DMS114 treated with DMSO at 0.1 percent for 48 hours (cell line): Measurements from ENCODE around the gene SLC6A3.
"Not testable (repeated sequence)": the region's sequence is repeated elsewhere in the genome, so short reads cannot be mapped to it uniquely, and the experiment has no call there.

Source experiments
- DNase-seq: peaks from one replicate; lab custom pipeline; 2025; ENCODE audit not compliant: unreplicated experiment; lab: John Stamatoyannopoulos, UW

SLC6A3 gene

DNA sequence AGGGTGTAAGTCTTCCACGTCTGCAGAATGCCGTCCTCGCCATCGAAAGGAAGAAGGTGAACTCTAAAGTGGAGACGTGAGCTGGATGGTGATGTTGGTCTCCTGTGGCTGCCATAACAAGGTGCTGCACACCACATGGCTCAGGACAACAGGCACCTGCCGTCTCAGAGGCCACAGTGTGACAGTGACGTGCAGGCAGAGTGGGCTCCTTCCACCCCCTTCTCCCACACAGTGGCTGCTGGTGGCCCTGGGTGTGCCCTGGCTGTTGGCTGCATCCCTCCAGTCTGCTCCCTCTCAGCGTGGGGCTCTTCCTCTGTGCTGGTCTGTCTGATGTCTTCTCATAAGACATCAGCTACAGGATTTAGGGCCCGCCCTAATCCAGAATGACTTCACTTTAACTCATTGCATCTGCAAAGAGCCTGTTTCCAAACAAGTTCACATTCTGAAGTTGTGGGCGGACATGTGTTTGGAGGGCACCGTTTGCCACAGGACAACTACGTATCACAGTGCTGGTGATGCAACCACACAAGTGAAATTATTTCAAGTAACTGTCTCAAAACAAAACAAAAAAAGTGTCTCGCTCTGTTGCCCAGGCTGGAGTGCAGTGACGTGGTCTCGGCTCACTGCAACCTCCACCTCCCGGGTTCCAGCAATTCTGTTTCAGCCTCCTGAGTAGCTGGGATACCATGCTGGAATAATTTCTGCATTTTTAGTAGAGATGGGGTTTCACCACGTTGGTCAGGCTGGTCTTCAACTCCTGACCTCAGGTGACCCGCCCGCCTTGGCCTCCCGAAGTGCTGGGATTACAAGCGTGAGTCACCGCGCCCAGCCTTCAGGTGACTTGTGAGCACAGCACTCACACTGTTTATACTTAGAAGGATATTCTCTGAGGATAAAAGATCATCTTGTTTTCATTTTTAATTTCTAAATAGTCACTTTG is 69.1 kb downstream of the SLC6A3 start:
- no peak for DNase-seq

DNA sequence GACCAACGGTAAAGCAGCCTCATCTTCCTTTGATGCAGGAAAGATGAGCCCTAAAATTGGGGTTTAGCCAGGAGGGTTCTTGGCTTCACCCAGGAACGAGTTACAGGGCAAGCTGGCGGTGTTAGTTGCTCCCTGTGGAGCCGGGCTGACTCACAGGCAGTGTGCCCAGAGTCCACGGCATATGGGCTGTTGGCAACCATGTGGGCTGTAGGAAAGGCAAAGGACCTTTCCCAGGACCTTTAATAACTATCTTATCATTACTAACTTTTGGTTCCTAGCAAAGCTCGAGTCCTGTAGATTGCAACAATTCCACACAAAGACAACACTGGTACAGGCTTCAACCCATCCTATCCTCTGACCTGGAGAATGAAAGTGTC is 70.6 kb downstream of the SLC6A3 start:
- DNase-seq = no peak

DNA sequence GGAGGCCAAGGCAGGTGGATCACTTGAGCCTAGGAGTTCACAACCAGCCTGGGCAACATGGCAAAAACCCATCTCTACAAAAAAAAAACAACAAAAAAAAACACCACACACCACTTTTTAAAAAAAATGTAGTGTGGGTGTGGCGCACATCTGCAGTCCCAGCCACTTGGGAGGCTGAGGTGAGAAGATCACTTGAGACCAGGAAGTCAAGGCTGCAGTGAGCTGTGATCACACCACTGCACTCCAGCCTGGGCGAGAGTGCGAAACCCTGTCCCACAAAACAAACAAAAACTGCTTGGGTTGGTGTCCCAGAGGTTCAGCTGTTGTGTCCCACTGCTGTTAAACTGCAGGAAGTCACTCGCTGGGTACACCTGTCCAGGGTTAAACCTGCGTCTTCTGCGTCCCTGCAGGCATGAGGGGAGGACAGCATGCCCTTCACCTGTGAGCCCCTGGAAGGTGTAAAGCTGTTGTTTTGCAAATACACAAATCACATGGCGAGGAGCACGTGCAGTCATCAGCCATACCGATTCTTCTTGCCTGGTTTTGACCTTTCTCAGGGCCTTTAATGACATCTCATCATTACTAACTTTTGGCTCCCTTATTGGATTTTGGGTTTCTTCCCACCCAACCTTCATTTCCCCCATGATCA is 71.1 kb downstream of the SLC6A3 start:
- DNase-seq = no peak

DNA sequence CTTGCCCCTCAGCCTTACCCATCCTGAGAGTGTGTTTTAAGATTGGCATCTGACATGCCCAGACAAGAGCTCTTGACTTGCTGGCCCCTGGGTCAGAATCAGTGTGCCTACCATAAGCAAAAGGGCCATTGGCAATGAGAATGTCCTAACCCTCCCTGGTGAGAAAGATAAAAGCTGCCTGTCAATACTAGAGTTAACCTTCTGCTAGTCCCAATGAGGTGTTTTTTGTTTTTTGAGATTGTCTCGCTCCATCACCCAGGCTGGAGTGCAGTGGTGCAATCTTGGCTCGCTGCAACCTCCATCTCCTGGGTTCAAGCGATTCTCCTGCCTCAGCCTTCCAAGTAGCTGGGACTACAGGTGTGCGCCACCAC is 73.3 kb downstream of the SLC6A3 start:
- DNase-seq = not testable (repeated sequence)

DNA sequence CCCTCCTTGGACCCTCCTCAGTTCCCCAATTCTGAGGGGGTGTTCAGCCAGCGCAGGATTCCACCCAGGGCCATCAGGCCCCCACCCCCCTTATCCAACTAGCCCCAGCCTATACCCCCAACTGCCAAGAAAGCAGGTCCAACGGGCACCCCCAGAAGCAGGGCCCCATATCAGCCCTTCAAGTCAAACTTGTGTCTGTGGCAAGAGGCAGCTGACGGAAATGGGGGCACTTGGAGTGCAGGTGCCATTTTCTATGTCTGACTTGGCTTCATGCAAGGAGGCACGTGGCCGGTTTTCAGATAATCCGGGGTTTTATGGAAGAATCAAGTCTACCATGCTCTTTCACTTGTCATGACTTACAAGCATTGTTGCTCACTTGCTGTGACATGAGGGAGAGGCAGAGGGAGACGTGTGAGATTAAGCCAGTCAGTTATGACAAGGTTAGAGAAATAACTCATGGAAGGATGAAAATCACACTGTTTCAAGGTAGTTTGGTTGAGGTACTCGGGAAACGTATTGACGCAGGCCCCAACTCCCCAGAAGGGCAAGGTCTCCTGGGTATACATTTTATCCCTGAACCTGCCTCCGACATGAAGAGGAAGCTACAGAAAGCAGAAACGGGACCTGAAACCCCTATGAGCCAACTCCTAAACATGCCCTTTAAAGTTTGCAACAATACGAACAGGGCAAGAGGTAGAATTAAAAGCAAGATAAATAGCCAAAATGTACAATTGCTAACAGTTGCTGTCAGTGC is 73.8 kb downstream of the SLC6A3 start:
- DNase-seq = no peak

DNA sequence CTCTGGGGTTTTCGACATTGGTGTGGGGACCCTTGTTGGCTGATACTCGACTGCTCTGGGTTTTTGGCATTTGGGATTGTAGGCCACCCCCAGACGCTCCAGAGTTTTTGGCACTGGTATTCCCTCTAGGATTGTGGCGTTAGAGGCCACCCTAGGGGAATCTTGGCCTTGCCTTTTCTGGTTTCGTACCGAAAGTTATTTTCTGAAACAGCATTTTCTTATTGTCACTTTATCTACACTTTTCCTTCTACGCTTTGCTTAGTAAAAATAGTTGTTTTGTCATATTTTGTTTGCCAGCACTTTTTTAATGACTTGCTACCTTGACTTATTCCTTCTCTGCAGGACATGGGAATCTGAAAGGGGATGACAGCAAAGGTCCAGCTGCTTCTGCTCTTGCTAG is 75.2 kb downstream of the SLC6A3 start:
- DNase-seq = no peak

DNA sequence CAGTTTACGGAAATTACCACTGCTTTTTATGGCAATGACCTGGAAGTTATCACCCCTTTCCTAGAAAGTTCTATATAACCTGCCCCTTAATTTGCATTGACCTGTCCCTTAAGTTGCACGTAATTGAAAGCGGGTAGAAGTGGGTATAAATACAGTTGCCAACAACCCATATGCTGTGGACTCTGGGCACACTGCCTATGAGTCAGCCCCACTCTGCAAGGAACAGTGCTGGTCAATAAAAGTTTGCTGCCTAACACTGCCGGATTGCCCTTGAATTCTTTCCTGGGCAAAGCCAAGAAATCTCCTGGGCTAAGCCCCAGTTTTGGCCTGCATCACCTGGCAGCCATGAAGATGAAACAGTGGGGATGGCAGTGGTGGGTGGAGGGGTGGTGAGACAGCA is 76.5 kb downstream of the SLC6A3 start:
- no peak for DNase-seq

DNA sequence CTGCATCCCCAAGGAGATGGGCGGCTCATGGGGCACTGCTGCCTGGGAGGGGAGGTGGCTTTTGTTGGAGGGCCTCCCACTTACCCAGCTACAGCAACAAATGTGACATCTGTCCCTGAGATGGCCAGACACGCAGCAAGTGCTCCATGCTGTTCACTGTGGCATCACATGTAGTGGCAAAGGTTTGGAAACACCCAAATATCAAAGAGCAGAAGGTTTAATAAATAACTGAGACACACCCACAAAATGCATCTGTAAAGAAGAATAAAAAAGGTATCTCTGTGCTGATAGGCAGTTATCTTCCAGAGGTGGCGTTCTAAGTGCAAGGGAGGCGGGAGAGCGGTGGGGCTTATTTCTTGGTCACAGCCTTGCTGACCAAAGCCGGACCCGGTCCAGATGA is 77.0 kb downstream of the SLC6A3 start:
- DNase-seq = no peak

DNA sequence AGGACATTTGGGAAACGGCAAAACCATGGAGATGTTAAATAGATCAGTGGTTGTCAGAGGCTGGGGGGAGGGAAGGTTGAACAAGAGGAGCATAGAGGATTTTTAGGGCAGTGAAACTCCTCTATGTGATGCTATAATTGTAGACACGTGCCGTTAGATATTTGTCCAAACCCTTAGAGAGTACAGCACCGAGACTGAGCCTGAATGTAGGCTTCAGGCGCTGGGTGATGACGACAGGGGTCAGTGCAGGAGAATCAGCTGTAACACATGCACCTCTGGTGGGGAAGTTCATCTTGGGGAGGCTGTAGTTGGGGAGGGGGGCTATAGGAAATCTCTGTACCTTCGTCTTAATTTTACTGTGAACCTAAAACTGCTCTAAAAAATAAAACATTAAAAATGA is 78.1 kb downstream of the SLC6A3 start:
- no peak for DNase-seq

DNA sequence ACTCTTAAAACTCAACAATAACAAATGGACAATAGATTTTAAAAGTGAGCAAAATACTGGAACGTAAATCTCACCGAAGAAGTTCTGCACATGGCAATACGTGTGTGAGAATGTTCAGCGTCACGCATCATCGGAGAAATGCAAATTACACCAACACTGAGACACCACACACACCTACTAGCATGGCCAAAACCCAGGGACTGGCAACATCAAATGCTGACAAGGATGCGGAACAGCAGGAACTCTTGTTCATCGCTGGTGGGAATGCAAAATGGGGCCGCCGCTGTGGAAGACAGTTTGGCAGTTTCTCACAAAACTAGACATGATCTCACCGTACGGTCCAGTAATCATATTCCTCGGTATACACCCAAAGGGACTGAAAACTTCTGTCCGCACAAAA is 78.7 kb downstream of the SLC6A3 start:
- DNase-seq = no peak

DNA sequence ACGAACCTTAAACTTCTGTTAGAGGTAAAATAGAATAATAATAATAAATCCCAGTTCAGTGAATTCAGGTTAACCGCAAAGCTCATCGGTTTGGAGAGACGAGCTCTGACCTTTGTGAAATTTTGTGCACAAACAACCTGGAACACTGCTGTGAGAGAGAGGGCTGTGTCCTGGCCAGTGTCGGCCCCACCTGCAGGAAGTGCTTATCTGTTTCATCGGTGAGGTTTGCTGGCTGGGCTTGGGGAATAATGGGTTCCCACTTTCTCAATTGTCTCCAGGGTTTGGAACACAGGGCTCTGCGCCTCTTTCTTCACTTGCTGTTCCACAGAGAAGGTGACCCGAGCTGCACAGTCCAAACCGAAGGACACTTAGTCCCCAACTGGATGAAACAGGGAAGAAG is 81.0 kb downstream of the SLC6A3 start:
- no peak for DNase-seq

DNA sequence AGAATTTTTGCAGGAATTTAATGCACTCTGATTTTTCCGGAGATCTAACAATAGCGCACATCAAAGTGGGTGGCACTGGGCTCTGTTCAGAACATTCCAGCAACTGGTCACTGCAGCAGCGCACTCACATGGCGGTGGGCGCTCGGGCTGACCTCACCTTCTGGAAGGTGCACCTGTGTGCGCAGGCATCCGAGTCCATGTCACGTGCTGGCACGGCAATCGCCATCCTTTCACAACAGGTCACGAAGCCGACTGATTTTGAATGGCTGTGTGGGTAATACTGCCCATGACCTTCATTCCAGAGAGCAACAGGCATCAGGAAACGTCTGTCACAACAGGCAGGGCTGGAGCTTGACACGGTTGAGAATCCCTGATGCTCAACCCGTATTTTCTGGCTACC is 81.7 kb downstream of the SLC6A3 start:
- no peak for DNase-seq

DNA sequence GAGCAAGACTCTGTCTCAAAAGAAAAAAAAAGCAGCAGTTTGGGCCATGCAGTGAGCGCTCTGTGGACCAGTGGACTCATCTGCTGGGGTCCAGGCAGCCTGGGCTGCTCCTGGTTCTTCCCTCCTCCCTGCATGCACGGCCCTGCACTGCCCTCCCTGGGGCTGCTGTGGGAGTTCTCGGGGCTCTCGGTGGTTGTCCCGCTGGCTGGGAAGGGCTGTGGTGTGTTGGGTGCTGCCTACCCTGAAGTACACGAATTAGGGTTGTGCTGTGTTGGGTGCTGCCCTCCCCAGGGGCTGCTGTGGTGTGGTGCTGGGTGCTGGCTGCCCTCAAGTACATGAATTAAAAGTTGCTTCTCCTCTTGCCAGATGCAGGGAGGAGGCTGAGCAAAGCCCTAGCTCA is 82.1 kb downstream of the SLC6A3 start:
- no peak for DNase-seq

DNA sequence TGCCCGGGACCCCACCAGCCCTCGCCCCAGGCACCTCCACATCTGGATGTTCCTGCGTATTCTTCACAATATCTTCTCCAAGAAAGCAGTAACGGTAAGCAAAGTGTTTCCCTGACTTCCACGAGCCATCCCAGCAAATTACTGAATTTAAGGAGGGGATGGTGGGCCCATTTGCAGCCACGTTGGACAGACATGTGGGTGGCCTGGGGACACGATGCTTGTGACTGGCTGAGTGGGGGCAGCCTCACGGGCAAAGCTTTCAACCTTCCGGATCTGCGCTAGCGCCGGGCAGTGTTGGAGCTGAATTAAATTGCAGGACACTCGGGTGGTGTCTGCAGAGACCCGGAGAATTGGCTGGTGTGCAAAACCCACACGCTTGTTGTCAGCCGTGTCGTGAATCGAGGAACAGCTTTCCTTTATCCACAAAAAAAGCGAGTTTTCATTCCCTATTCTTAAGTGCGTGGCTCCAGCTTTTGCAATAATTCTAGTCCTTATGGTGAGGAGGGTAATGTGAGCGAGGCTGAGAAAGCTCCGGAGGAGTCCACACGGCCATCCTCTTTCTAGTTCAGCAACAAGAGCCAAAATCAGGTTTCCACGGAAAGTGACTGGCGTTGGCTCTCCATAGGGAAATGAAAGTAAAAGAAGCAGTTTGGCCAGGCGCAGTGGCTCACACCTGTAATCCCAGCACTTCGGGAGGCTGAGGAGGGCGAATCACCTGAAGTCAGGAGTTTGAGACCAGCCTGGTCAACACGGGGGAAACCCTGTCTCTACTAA is 82.8 kb downstream of the SLC6A3 start:
- DNase-seq = no peak

DNA sequence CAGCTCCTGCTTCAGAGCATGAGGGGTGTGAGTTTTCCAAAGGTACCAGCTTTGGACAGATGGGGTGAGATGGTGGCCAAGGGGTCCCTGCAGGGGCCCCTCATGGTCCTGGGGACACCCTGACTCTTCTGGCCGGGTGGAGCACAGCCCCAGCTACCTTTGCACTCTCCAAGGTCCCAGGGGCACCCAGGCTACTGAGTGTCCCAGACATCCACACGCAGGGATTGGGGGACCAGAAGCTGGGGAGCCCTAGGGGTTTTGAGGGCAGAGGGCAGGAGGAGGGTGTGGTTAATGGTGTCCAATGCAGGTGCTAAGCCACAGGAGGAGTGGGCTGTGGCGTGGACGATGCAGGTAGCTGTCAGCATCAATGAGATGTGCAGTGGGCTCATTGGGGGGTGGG is 84.4 kb downstream of the SLC6A3 start:
- no peak for DNase-seq

DNA sequence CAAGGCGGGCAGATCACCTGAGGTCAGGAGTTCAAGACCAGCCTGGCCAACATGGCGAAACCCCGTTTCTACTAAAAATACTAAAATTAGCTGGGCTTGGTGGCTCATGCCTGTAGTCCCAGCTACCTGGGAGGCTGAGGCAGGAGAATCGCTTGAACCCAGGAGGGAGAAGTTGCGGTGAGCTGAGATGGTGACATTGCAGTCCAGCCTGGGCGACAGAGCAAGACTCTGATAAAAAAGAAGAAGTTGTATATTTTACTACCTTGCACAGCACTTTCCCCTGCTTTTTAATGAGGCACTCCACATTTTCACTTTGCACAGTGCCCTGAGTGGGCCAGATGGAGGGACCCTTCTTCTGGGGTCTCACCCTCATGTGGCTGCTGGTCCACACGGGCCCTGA is 84.9 kb downstream of the SLC6A3 start:
- DNase-seq = not testable (repeated sequence)

DNA sequence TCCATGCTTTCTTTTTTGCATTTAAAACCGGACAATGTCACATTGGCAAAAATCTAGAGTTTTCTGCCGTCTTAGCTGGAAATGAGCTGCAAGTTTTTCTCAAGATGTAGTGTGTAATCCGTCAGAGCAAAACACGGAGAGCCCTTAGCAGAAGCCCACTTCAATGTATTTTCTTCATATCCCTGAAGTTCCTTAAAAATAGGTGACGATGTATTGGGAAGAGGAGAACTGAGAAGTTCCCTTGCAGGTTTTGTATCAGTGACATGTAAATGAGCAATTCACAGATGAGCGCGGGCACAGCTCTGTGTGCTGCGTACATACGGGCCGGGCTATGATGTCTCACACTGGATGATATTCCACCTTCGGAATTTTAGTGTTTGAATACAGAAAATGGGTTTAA is 85.5 kb downstream of the SLC6A3 start:
- DNase-seq = no peak

DNA sequence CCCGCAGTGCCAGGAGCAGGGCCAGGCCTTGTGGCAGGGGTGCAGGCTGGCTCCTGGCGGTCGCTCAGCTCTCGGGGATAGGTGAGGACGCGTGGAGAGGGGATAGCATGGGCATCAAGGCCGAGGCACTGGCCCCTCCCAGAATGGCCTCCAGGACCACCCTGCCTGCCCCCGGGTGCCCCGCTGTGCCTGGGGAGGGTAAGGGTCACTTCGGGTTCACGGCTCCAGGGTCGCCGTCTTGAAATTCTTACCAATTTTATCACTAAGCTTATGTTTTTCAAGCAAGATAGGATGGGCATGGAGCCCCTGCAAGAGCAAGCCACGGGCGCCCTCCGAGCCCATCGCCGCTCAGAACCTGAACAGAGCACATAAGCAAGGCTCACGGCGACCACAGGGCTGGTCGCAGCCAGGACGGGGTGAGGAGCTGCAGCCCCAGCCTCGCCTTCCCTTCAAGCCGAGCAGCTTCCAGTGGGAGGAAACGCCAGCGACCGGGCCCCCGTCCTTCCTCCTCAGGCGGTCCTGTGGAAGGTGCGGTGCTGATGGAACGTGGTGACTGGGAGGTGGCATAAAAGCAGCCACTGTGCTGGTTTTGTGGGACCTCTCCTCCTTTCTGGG is 86.1 kb downstream of the SLC6A3 start:
- no peak for DNase-seq

DNA sequence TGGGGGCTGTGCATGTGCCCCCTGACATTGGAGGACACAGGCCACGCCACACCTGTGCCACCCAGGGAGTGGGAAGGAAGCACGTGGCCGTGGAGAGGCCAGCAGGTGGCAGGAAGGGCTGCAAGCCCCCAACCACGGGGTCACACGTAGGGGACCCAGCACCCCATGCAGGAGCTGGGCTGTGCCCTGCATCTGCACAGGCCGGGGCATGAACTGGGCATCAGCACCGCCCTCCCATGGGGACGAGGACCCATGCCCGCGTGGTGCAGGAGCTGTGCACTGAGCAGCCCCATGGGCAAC is 86.6 kb downstream of the SLC6A3 start:
- DNase-seq = no peak

DNA sequence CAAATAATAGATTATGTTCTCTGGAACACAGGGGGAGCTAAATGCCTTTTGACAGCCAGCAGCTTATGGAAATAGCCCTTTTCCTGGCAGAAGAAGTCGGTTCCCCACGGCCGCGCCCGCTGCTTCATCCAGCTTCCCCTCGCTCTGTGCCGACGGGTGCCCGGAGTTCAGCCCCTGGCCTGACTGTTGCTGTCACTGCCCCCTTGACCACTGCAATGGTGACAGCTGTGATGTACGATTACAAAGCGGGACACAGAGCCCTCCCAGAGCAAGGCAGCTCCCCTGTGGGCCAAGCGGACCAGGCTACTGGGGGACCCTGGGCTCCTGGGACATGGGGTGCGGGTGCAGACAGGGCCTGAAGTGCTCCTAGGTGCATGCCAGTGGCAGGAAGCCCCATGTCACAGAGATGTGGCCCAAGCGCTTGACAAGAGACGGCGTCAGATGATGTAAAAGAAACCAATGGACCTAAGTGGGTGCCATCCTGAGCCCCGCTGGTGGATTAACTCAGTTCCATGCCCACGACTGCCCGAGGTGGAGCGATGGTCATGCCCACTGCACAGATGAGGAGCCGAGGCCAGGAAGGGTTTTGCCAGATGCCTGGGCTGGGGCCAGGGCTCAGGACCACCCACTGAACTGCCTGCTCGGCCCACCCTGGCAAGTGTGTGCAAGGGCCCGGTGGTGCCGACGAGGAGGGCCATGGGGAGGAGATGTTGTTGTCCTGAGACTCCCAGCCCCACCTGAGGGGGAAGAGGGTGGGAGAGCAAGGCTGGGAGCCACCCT is 87.1 kb downstream of the SLC6A3 start:
- no peak for DNase-seq
